GM23338 (cell line): ENCODE data around the gene TMEM163. TPM values are rescaled to one million over a fixed set of nuclear protein-coding genes. Genes with fewer than 3 reads are reported as not detected.

Source experiments
- ATAC-seq: fragments of 200-7000 bp; cut with Tn5 transposase; 3 replicates; pipeline ENCODE4 v1.9.1; 2020
- DNase-seq: peaks from one replicate; pipeline ENCODE4 v3.0.0-alpha.2; 2015; ENCODE audit warnings: low spot score
- H2AFZ ChIP-seq: fragments of 200-600 bp; sonication (generic); 2 replicates; pipeline ENCODE4 v1.8.0; 2016; ENCODE audit warnings: antibody characterized with exemption, mild to moderate bottlenecking, moderate library complexity
- H3F3A ChIP-seq: fragments of 200-600 bp; sonication (generic); replicated peaks from 2 replicates; pipeline ENCODE4 v1.8.0; 2017; ENCODE audit warnings: antibody characterized with exemption, mixed run types, low read depth
- H3K27ac ChIP-seq: fragments of 200-600 bp; sonication (generic); 2 replicates; pipeline ENCODE4 v1.6.1; 2016; ENCODE audit warnings: low read depth
- H3K27me3 ChIP-seq: fragments of 200-600 bp; sonication (generic); 2 replicates; pipeline ENCODE4 v1.8.0; 2016; ENCODE audit warnings: mild to moderate bottlenecking, mixed run types, moderate library complexity; ENCODE audit not compliant: insufficient read depth
- H3K36me3 ChIP-seq: fragments of 200-600 bp; sonication (generic); 2 replicates; pipeline ENCODE4 v1.8.0; 2016; ENCODE audit warnings: mild to moderate bottlenecking; ENCODE audit not compliant: insufficient read depth
- H3K4me1 ChIP-seq: fragments of 200-600 bp; sonication (generic); 2 replicates; pipeline ENCODE4 v1.8.0; 2016; ENCODE audit warnings: mild to moderate bottlenecking, moderate library complexity; ENCODE audit not compliant: insufficient read depth
- H3K4me2 ChIP-seq: fragments of 200-600 bp; sonication (generic); 2 replicates; pipeline ENCODE4 v1.7.1; 2017; ENCODE audit warnings: mixed run types
- H3K4me3 ChIP-seq: fragments of 200-600 bp; sonication (generic); 2 replicates; pipeline ENCODE4 v1.6.1; 2016; ENCODE audit warnings: mixed run types
- H3K79me2 ChIP-seq: fragments of 200-600 bp; sonication (generic); replicated peaks from 2 replicates; pipeline ENCODE4 v1.8.0; 2017; ENCODE audit warnings: mild to moderate bottlenecking; ENCODE audit not compliant: insufficient read depth
- H3K9me2 ChIP-seq: fragments of 200-600 bp; sonication (generic); 2 replicates; pipeline ENCODE4 v1.8.0; 2017; ENCODE audit not compliant: insufficient read depth
- H4K20me1 ChIP-seq: fragments of 200-600 bp; sonication (generic); replicated peaks from 2 replicates; pipeline ENCODE4 v1.8.0; 2017; ENCODE audit warnings: mild to moderate bottlenecking; ENCODE audit not compliant: insufficient read depth
- H3K27ac Mint-ChIP-seq: 2 replicates; pipeline ENCODE4 v1.8.0; 2020; ENCODE audit warnings: inconsistent platforms, mild to moderate bottlenecking, moderate library complexity, mixed read lengths
- H3K27me3 Mint-ChIP-seq: 3 replicates; pipeline ENCODE4 v1.8.0; 2022; ENCODE audit warnings: low read depth, mild to moderate bottlenecking, moderate library complexity, mixed read lengths, inconsistent platforms; ENCODE audit not compliant: insufficient read depth, poor library complexity
- H3K36me3 Mint-ChIP-seq: 3 replicates; pipeline ENCODE4 v1.8.0; 2021; ENCODE audit warnings: low read depth, mild to moderate bottlenecking, inconsistent platforms, moderate library complexity, mixed read lengths
- H3K4me1 Mint-ChIP-seq: 3 replicates; pipeline ENCODE4 v1.8.0; 2020; ENCODE audit warnings: mild to moderate bottlenecking, inconsistent platforms, mixed read lengths
- H3K4me3 Mint-ChIP-seq: 3 replicates; pipeline ENCODE4 v1.8.0; 2021; ENCODE audit warnings: moderate library complexity, mild to moderate bottlenecking, inconsistent platforms, mixed read lengths
- H3K9me3 Mint-ChIP-seq: 3 replicates; pipeline ENCODE4 v1.8.0; 2020; ENCODE audit warnings: moderate library complexity, mild to moderate bottlenecking, inconsistent platforms, mixed read lengths
- CTCF ChIP-seq, 2 experiments: fragments of 200-600 bp in 1 of 2; sonication (generic) in 1 of 2; conservative IDR thresholded peaks; 2 replicates each; pipeline versions ENCODE4 v1.5.1 to v1.6.1; 2016 to 2017; ENCODE audit warnings: antibody characterized with exemption in 2 of 2, low read depth in 2 of 2, mild to moderate bottlenecking in 2 of 2, moderate library complexity in 1 of 2
- JUNB ChIP-seq: IDR thresholded peaks from one replicate; pipeline ENCODE4 v1.6.1; 2016; ENCODE audit warnings: antibody characterized with exemption; ENCODE audit not compliant: unreplicated experiment
- REST ChIP-seq: IDR thresholded peaks from one replicate; pipeline ENCODE4 v1.6.1; 2018; ENCODE audit warnings: antibody characterized with exemption; ENCODE audit not compliant: unreplicated experiment
- STAT1 ChIP-seq: IDR thresholded peaks from one replicate; pipeline ENCODE4 v1.6.1; 2016; ENCODE audit warnings: antibody characterized with exemption; ENCODE audit not compliant: unreplicated experiment
- ZNF331 ChIP-seq: fragments of 250-450 bp; sonication (Bioruptor Pico); IDR thresholded peaks from 2 replicates; pipeline ENCODE4 v1.5.0; 2020; ENCODE audit warnings: low read depth, mild to moderate bottlenecking, moderate library complexity
- polyA plus RNA-seq: library from polyadenylated mRNA; unstranded; fragments of >200 nt; fragmentation: Nextera tagmentation; extraction: Ambion mirVana; gene quantifications from 2 replicates; pipeline ENCODE4 v1.2.1, GENCODE V29; 2016
- total RNA-seq: library from RNA; depleted of rRNA; stranded (reverse); fragments of >200 nt; shearing (Covaris generic); gene quantifications from 2 replicates; pipeline ENCODE4 v1.2.3, GENCODE V29; 2014
- TF ChIP-seq, protein P1 (sequence below): fragments of 250-450 bp; sonication (Bioruptor Pico); IDR thresholded peaks from 2 replicates; pipeline ENCODE4 v1.5.0; 2020; ENCODE audit warnings: mild to moderate bottlenecking, moderate library complexity

The TMEM163 gene
- total and polyA plus RNA-seq, 2 experiments from 2014 or later, result 1.1 to 1.8 TPM

DNA sequence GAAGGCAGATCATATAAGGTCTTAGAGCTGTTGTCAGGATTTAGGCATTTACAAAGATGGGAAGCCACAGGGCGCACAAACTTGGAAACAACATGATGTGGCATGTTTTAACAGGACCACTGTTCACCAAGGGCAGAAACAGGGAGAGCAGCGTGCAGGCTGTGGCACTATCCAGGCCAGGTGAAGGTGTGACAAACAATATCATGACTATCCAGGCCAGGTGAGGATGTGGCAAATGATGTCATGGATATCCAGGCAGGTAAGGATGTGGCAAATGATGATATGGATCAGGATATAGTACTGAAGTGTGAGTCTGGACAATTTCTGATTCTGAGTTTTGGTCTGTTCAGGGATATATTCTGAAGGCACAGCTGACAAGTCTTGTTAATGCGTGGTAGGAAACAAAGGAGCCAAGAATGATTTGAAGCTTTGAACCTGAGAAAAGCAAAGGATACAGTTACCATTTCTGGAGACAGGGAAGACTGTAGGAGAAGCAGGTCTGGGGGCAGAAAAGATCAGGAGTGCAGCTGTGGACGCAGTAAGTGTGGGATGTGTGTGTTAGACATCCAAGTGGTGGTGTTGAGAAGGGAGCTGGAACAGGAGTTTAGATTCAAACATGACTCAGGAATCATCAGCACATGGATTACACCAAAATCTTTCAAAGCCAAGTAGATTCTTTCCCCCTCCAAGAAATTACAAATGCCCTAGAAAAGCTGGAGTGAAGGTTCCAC lies 205.9 kb downstream of the TMEM163 start (continued):
- TF ChIP-seq, protein P1, sequence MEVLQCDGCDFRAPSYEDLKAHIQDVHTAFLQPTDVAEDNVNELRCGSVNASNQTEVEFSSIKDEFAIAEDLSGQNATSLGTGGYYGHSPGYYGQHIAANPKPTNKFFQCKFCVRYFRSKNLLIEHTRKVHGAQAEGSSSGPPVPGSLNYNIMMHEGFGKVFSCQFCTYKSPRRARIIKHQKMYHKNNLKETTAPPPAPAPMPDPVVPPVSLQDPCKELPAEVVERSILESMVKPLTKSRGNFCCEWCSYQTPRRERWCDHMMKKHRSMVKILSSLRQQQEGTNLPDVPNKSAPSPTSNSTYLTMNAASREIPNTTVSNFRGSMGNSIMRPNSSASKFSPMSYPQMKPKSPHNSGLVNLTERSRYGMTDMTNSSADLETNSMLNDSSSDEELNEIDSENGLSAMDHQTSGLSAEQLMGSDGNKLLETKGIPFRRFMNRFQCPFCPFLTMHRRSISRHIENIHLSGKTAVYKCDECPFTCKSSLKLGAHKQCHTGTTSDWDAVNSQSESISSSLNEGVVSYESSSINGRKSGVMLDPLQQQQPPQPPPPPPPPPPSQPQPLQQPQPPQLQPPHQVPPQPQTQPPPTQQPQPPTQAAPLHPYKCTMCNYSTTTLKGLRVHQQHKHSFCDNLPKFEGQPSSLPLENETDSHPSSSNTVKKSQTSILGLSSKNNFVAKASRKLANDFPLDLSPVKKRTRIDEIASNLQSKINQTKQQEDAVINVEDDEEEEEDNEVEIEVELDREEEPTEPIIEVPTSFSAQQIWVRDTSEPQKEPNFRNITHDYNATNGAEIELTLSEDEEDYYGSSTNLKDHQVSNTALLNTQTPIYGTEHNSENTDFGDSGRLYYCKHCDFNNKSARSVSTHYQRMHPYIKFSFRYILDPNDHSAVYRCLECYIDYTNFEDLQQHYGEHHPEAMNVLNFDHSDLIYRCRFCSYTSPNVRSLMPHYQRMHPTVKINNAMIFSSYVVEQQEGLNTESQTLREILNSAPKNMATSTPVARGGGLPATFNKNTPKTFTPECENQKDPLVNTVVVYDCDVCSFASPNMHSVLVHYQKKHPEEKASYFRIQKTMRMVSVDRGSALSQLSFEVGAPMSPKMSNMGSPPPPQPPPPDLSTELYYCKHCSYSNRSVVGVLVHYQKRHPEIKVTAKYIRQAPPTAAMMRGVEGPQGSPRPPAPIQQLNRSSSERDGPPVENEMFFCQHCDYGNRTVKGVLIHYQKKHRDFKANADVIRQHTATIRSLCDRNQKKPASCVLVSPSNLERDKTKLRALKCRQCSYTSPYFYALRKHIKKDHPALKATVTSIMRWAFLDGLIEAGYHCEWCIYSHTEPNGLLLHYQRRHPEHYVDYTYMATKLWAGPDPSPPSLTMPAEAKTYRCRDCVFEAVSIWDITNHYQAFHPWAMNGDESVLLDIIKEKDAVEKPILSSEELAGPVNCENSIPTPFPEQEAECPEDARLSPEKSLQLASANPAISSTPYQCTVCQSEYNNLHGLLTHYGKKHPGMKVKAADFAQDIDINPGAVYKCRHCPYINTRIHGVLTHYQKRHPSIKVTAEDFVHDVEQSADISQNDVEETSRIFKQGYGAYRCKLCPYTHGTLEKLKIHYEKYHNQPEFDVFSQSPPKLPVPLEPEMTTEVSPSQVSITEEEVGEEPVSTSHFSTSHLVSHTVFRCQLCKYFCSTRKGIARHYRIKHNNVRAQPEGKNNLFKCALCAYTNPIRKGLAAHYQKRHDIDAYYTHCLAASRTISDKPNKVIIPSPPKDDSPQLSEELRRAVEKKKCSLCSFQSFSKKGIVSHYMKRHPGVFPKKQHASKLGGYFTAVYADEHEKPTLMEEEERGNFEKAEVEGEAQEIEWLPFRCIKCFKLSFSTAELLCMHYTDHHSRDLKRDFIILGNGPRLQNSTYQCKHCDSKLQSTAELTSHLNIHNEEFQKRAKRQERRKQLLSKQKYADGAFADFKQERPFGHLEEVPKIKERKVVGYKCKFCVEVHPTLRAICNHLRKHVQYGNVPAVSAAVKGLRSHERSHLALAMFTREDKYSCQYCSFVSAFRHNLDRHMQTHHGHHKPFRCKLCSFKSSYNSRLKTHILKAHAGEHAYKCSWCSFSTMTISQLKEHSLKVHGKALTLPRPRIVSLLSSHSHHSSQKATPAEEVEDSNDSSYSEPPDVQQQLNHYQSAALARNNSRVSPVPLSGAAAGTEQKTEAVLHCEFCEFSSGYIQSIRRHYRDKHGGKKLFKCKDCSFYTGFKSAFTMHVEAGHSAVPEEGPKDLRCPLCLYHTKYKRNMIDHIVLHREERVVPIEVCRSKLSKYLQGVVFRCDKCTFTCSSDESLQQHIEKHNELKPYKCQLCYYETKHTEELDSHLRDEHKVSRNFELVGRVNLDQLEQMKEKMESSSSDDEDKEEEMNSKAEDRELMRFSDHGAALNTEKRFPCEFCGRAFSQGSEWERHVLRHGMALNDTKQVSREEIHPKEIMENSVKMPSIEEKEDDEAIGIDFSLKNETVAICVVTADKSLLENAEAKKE, result no peak

DNA sequence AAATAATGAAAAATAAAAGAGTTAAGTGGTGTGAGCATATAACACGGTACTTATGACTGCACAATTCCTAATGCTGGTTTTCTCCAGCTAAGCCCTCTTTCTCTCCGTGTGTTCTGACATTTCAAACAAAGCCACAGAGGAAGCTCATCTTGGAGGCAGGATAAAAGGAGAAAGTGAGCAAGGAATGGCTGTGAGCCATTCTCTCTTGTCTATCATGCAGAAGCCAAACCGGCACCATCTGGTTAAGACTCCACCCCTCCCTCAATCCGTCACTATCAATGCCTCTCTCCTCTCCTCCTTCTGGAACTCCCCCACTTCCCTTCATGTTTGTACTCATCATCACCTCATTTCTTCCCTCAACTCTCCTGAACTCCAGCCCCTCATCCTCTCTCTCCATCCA lies 210.4 kb downstream of the TMEM163 start:
- Mint-ChIP-seq H3K4me1 (peaks cover 3% of the 10 kb centered on the region; the same call in 1 of the 3 replicates), H3K9me3 (no peaks in the 10 kb centered on the region), H3K27ac (no peak overlapping the region), H3K36me3 (no peaks in the 10 kb centered on the region), H3K27me3 (peaks cover 2% of the 10 kb centered on the region), H3K4me3 (no peak overlapping the region)
- Histone ChIP-seq H3K4me2 (no peak overlapping the region), H4K20me1 (no peaks in the 10 kb centered on the region), H3F3A (no peaks in the 10 kb centered on the region), H3K4me3 (no peak overlapping the region), H3K36me3 (no peaks in the 10 kb centered on the region), H3K9me2 (peaks cover 14% of the 10 kb centered on the region; the same call in 1 of the 2 replicates), H3K27me3 (no peaks in the 10 kb centered on the region), H3K4me1 (no peaks in the 10 kb centered on the region; the same call in 1 of the 2 replicates), H2AFZ (no peak overlapping the region), H3K27ac (no peak overlapping the region), H3K79me2 (no peaks in the 10 kb centered on the region)
- TF ChIP-seq STAT1 (no peak), CTCF (conservative IDR thresholded peaks at IDR 0.05; ENCODE audit: low read depth in 2 of 2) (no peak), REST (no peak), ZNF331 (no peak), JUNB (no peak)
- DNase-seq, result no peak
- no peak for ATAC-seq
